Stimulated activated naive B cell treated with anti-CD40 and anti-IgM and Interleukin-4, amounts not matched to agents 10 μg/mL and 1 μg/mL and 100 μg/mL, for 72 hours (primary cell): ENCODE results near the gene TCF7L2.

Source experiments
- ATAC-seq, 2 donors: fragments of 150-1000 bp; cut with Tn5 transposase; replicated peaks; 2 replicates each; pipeline ENCODE4 v1.10.0; 2021; ENCODE audit warnings: moderate library complexity in 1 of 2
- DNase-seq: peaks from one replicate; pipeline ENCODE4 v3.0.0; 2021
- H3K27ac Mint-ChIP-seq: one replicate; pipeline ENCODE4 v1.8.0; 2022; ENCODE audit warnings: mild to moderate bottlenecking, mixed read lengths
- H3K27me3 Mint-ChIP-seq, 2 donors: one replicate each; pipeline ENCODE4 v1.8.0; 2022; ENCODE audit warnings: mixed read lengths in 2 of 2
- H3K36me3 Mint-ChIP-seq, 2 donors: one replicate each; pipeline ENCODE4 v1.8.0; 2022; ENCODE audit warnings: mixed read lengths in 2 of 2, mild to moderate bottlenecking in 1 of 2
- H3K4me1 Mint-ChIP-seq, 2 donors: one replicate each; pipeline ENCODE4 v1.8.0; 2022; ENCODE audit warnings: mixed read lengths in 2 of 2, mild to moderate bottlenecking in 1 of 2
- H3K4me3 Mint-ChIP-seq, 2 donors: one replicate each; pipeline ENCODE4 v1.8.0; 2022; ENCODE audit warnings: mild to moderate bottlenecking in 2 of 2, mixed read lengths in 2 of 2, moderate library complexity in 1 of 2
- H3K9me3 Mint-ChIP-seq, 2 donors: one replicate each; pipeline ENCODE4 v1.8.0; 2022; ENCODE audit warnings: mixed read lengths in 2 of 2, mild to moderate bottlenecking in 1 of 2

The TCF7L2 gene

DNA sequence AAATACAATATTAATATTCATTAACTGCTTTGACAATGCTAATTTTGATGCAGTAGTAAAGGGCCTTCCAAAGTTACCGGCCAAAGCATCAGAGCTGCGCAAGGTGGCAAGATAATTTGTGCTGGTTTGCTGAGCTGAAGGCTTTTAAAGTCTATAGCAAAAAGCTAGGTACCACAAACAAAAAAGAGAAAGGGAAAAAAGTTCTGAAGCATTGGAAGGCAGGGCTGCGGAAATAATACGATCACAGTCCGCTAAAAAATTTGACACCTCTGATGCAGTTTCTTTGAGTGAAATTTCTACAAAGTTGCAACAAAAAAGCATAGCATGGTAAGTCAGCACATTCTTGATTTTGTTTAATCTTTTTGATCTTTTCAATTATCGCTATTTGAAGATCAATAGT lies 175.6 kb downstream of the TCF7L2 start:
- no peaks in the 10 kb centered on the region for H3K36me3 Mint-ChIP-seq
- no peak for ATAC-seq
- DNase-seq: no peak
- peaks cover 49 to 63% of the 10 kb centered on the region in 2 donors for H3K27me3 Mint-ChIP-seq
- no peak overlapping the region for H3K4me3 Mint-ChIP-seq
- H3K4me1 Mint-ChIP-seq: peaks cover 4 to 5% of the 10 kb centered on the region in 2 donors
- H3K9me3 Mint-ChIP-seq: no peaks in the 10 kb centered on the region
- no peak overlapping the region for H3K27ac Mint-ChIP-seq

DNA sequence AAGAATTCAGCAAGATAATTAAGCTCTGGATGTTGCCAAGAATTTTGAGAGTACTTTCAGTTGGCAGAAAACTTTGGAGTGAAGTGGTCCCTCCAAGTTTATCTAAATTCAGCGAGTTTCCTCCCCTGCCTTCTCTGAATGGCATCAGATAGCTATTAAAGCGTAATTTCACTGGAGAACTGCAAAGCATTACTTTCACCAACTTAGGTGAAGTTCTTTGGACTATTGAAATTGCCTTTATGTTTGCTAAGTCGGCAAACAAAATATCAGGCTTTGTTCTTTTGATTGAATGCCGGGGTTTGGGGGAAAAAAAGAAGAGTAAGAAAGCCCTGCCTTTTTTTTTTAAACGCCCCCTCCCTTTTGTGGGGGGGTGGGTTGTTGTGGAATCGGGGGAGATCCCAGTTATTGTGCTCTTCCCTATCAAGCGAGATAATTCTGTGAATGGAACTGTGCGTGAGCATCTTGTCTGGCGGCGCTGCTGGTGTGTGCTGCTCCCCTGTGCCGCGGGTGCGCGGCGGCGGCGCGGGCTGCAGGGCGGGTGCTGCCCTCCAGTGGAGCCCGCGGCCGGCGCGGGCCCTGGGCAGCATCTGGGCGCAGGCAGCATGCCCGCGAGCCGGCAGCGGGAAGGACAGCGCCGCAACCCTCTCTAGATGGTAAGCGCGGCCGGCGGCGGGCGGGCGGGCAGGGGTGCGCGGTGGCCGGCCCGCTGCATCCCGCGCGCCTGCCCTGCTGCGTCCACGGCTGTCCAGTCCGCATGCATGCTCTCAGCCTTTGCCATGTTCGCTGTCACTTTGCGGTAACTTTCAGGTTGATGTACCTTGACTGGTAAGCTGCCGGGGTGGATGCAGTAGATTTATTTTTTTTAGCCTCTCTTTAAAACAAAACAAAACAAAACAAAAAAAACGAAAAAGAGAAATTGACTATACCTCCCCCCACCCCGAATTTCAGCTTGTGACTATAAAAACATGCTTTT lies 176.5 kb downstream of the TCF7L2 start:
- ATAC-seq: peak; percentile 99
- no peak overlapping the region for H3K27ac Mint-ChIP-seq
- DNase-seq: peak; percentile 19
- no peaks in the 10 kb centered on the region for H3K9me3 Mint-ChIP-seq
- H3K27me3 Mint-ChIP-seq: peaks cover 53 to 63% of the 10 kb centered on the region in 2 donors
- H3K4me1 Mint-ChIP-seq: peaks cover 4 to 5% of the 10 kb centered on the region in 2 donors
- H3K36me3 Mint-ChIP-seq: no peaks in the 10 kb centered on the region
- H3K4me3 Mint-ChIP-seq: peak overlapping the region; percentile 39 to 62

- no peaks in the 10 kb centered on the region for H3K9me3 Mint-ChIP-seq
- H3K4me1 Mint-ChIP-seq: peaks cover 4 to 5% of the 10 kb centered on the region in 2 donors
- H3K4me3 Mint-ChIP-seq: no peak overlapping the region
- DNase-seq: no peak
- H3K27me3 Mint-ChIP-seq: peaks cover 53 to 70% of the 10 kb centered on the region in 2 donors
- ATAC-seq: no peak
- H3K27ac Mint-ChIP-seq: no peak overlapping the region
- H3K36me3 Mint-ChIP-seq: no peaks in the 10 kb centered on the region
Observed at GRCh38 chr10:113127261-113127900, 177.3 kb downstream of the TCF7L2 start.

DNA sequence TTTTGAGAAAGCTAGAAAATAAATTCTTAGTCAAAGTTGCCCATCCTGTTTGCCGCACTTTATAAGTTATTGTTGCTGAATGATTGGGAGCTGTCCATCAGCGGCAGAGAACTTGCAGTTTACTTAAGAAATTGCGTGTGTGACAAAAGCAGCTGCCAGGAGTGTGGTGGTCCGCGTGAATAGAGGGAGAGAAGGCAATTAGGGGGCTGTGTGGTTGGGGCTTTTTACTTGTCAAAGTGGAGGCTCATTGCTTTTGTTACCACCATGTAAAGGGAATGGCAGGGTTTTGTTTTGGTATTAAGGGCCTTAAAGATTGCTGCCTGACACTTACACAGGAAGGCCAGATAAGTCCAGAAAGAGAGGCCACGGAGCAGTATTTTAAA lies 177.8 kb downstream of the TCF7L2 start:
- DNase-seq (no peak), ATAC-seq (no peak)
- Mint-ChIP-seq H3K4me3 (no peak overlapping the region), H3K36me3 (no peaks in the 10 kb centered on the region), H3K27me3 (peaks cover 52 to 69% of the 10 kb centered on the region in 2 donors), H3K9me3 (no peaks in the 10 kb centered on the region), H3K27ac (no peak overlapping the region), H3K4me1 (peaks cover 4 to 5% of the 10 kb centered on the region in 2 donors)

- no peak for DNase-seq
- Mint-ChIP-seq H3K9me3 (no peaks in the 10 kb centered on the region), H3K27ac (no peak overlapping the region), H3K27me3 (peaks cover 47 to 62% of the 10 kb centered on the region in 2 donors), H3K4me3 (no peak overlapping the region), H3K4me1 (peaks cover 4 to 5% of the 10 kb centered on the region in 2 donors), H3K36me3 (no peaks in the 10 kb centered on the region)
- no peak for ATAC-seq
Observed at GRCh38 chr10:113128450-113129070, 178.5 kb downstream of the TCF7L2 start.

- H3K27ac Mint-ChIP-seq: no peak overlapping the region
- no peak for DNase-seq
- H3K4me3 Mint-ChIP-seq: no peak overlapping the region
- H3K9me3 Mint-ChIP-seq: no peaks in the 10 kb centered on the region
- no peaks in the 10 kb centered on the region for H3K36me3 Mint-ChIP-seq
- ATAC-seq: no peak
- peaks cover 4 to 5% of the 10 kb centered on the region in 2 donors for H3K4me1 Mint-ChIP-seq
- H3K27me3 Mint-ChIP-seq: peaks cover 43 to 57% of the 10 kb centered on the region in 2 donors
Observed at GRCh38 chr10:113129117-113129516, 179.1 kb downstream of the TCF7L2 start.

DNA sequence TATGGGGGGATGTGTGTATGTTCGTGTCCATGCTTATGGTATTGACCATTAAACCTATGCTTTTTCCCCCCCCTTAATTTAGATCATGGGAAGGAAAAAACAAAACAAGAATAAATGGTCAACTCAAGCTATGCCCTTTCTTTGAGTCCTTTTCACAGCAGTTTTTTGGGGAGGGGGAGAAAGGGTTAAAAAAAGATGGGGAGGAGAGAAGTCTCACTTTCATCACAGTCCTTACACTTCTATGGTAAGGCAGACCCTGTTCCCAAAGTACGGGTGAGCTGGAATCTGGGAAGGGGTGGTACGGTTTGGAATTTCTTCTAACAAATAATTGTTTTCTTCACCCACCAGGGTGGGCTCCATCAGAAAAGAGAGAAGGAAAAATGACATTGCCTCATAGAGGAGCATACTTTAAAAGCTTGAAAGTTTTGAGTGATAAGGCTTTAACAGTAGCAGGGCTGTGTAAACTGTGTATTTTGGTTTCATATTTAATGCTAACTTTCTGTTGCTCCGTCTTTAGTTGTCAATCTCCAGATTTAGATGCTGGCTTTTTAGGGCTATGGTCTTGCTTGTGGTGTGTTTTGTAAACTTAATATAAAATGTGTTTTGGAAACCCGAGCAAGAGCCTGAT lies 180.1 kb downstream of the TCF7L2 start:
- Mint-ChIP-seq H3K27me3 (peaks cover 39 to 50% of the 10 kb centered on the region in 2 donors), H3K9me3 (no peaks in the 10 kb centered on the region), H3K4me1 (peaks cover 4 to 5% of the 10 kb centered on the region in 2 donors), H3K36me3 (no peaks in the 10 kb centered on the region), H3K27ac (no peak overlapping the region), H3K4me3 (no peak overlapping the region)
- ATAC-seq (no peak), DNase-seq (no peak)

GRCh38 chr10:113131613-113132261 lies 181.7 kb downstream of the TCF7L2 start:
- ATAC-seq: no peak
- no peak overlapping the region for H3K27ac Mint-ChIP-seq
- DNase-seq: no peak
- H3K4me3 Mint-ChIP-seq: no peak overlapping the region
- no peaks in the 10 kb centered on the region for H3K36me3 Mint-ChIP-seq
- peaks cover 31 to 35% of the 10 kb centered on the region in 2 donors for H3K27me3 Mint-ChIP-seq
- H3K4me1 Mint-ChIP-seq: no peaks in the 10 kb centered on the region
- H3K9me3 Mint-ChIP-seq: no peaks in the 10 kb centered on the region

- no peaks in the 10 kb centered on the region for H3K4me1 Mint-ChIP-seq
- no peak for DNase-seq
- ATAC-seq: no peak
- no peaks in the 10 kb centered on the region for H3K36me3 Mint-ChIP-seq
- H3K27me3 Mint-ChIP-seq: peaks cover 25 to 27% of the 10 kb centered on the region in 2 donors
- no peak overlapping the region for H3K27ac Mint-ChIP-seq
- H3K4me3 Mint-ChIP-seq: no peak overlapping the region
- no peaks in the 10 kb centered on the region for H3K9me3 Mint-ChIP-seq
Observed at GRCh38 chr10:113132591-113133121, 182.6 kb downstream of the TCF7L2 start.

GRCh38 chr10:113133497-113134115 lies 183.6 kb downstream of the TCF7L2 start:
- Mint-ChIP-seq H3K27me3 (peaks cover 17 to 19% of the 10 kb centered on the region in 2 donors), H3K36me3 (no peaks in the 10 kb centered on the region), H3K4me3 (no peak overlapping the region), H3K9me3 (no peaks in the 10 kb centered on the region), H3K4me1 (no peaks in the 10 kb centered on the region), H3K27ac (no peak overlapping the region)
- DNase-seq (no peak), ATAC-seq (no peak)

DNA sequence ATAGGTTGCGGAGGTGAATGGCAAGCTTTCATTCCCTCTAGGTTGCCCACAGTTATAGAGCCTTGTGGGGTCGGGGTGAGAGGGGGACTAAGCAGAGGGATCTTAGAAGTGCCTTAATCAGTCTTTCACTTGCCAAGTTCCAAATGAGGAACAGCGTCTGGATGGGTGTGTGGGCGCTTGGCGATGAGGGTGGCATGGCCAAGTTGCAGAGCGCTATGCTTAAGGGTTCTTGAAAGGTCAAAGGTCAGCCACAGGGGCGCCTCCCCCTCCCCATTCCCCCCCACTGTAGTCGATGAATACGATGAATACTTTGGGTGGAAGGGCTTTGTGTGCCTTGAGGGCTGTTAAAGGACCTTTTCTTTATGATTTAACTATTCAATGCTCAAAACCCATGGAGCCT lies 185.0 kb downstream of the TCF7L2 start:
- no peaks in the 10 kb centered on the region for H3K9me3 Mint-ChIP-seq
- no peak overlapping the region for H3K27ac Mint-ChIP-seq
- H3K4me1 Mint-ChIP-seq: peaks cover 0 to 3% of the 10 kb centered on the region in 2 donors
- H3K27me3 Mint-ChIP-seq: peaks cover 7 to 14% of the 10 kb centered on the region in 2 donors
- no peak for DNase-seq
- no peak overlapping the region for H3K4me3 Mint-ChIP-seq
- no peaks in the 10 kb centered on the region for H3K36me3 Mint-ChIP-seq
- ATAC-seq: no peak

DNA sequence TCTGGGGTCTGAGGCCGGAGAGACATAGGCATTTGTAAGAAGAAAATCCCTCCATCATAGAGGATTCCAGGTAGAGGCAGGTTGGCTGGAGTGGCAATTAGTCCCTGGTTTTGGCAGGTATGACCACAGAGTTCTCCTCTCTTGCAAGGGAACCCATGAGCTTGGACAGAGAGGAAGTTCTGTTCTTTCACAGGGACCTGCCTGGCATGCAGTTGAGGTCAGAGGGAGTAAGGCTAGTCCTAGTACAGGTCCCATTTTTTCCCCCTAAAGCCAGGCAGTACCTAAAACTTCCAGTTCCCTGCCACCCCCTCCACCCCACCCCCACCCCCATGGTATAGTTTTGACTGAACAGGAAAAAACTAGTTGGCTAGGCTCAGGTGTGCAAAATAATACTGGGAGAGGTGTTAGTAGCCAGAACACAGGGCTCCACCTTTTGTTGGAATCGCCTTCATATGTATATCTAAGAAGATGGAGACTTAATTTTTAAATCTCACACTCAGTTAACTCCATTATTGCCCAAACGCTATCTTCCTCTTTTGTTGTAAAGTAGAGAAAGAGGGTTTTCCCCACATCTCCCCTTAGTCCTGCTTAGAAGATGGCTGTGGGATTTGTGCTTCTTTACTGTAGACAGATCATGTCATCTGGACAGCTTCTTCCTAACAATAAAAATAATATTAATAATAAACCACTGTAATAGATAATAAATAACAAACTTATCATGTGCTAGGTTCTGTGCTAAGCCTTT lies 188.1 kb downstream of the TCF7L2 start:
- H3K9me3 Mint-ChIP-seq: no peaks in the 10 kb centered on the region
- DNase-seq (no peak), ATAC-seq (no peak)
- H3K27ac Mint-ChIP-seq: no peak overlapping the region
- H3K4me3 Mint-ChIP-seq: no peak overlapping the region
- H3K4me1 Mint-ChIP-seq: peaks cover 0 to 3% of the 10 kb centered on the region in 2 donors
- H3K27me3 Mint-ChIP-seq: peaks cover 0 to 10% of the 10 kb centered on the region in 2 donors
- H3K36me3 Mint-ChIP-seq: no peaks in the 10 kb centered on the region
